ENCODE measurements around the gene DDIT4.

- TF ChIP-seq POLR2AphosphoS5 (IDR thresholded peaks at IDR 0.05) (no peak), POLR2A (IDR thresholded peaks at IDR 0.05) (no peak)
- TF ChIP-seq, protein P1, sequence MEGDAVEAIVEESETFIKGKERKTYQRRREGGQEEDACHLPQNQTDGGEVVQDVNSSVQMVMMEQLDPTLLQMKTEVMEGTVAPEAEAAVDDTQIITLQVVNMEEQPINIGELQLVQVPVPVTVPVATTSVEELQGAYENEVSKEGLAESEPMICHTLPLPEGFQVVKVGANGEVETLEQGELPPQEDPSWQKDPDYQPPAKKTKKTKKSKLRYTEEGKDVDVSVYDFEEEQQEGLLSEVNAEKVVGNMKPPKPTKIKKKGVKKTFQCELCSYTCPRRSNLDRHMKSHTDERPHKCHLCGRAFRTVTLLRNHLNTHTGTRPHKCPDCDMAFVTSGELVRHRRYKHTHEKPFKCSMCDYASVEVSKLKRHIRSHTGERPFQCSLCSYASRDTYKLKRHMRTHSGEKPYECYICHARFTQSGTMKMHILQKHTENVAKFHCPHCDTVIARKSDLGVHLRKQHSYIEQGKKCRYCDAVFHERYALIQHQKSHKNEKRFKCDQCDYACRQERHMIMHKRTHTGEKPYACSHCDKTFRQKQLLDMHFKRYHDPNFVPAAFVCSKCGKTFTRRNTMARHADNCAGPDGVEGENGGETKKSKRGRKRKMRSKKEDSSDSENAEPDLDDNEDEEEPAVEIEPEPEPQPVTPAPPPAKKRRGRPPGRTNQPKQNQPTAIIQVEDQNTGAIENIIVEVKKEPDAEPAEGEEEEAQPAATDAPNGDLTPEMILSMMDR (IDR thresholded peaks at IDR 0.05): no peak
Measured at GRCh38 chr10:72270607-72271281, 3.0 kb upstream of the DDIT4 start.
